ENCODE data around the gene HPSE2. TPM values are rescaled to one million over a fixed set of nuclear protein-coding genes. Genes with fewer than 3 reads are reported as not detected.

The HPSE2 gene
- total and polyA plus RNA-seq, 12 donors: 0.04 to 0.24 (median 0.13) TPM; not detected in 6

GRCh38 chr10:98627711-98628110, 607.9 kb downstream of the HPSE2 start:
- WGBS, 2 donors: 71 to 78% methylated on average over 1 of the region's 1 CpG
- no peak overlapping the region for H3K4me3 ChIP-seq
- no peaks in the 10 kb centered on the region for H3K27me3 ChIP-seq
- no peaks in the 10 kb centered on the region for H3K9me3 ChIP-seq
- H3K36me3 ChIP-seq: no peaks in the 10 kb centered on the region
- H3K27ac ChIP-seq: no peak overlapping the region
- H3K4me1 ChIP-seq: no peaks in the 10 kb centered on the region
- ATAC-seq: no peak
- TF ChIP-seq CTCF (IDR thresholded peaks at IDR 0.05): no peak
- DNase-seq: no peak
- intact Hi-C loops (cut with DNase I): no loop called here

GRCh38 chr10:98624963-98625362, 610.7 kb downstream of the HPSE2 start:
- no peak for TF ChIP-seq CTCF (IDR thresholded peaks at IDR 0.05)
- no peak for ATAC-seq
- intact Hi-C loops (cut with DNase I): no loop called here
- Histone ChIP-seq H3K27me3 (no peaks in the 10 kb centered on the region), H3K4me1 (no peaks in the 10 kb centered on the region), H3K9me3 (no peaks in the 10 kb centered on the region), H3K27ac (no peak overlapping the region), H3K36me3 (no peaks in the 10 kb centered on the region), H3K4me3 (no peak overlapping the region)
- WGBS, 2 donors: 54 to 57% methylated on average over 2 of the region's 2 CpGs
- no peak for DNase-seq

- Histone ChIP-seq H3K27me3 (no peaks in the 10 kb centered on the region), H3K9me3 (no peaks in the 10 kb centered on the region), H3K36me3 (no peaks in the 10 kb centered on the region), H3K4me1 (no peaks in the 10 kb centered on the region), H3K27ac (no peak overlapping the region), H3K4me3 (no peak overlapping the region)
- ATAC-seq (no peak), DNase-seq (no peak)
- 74 to 76% methylated on average over 3 of the region's 3 CpGs for WGBS, 2 donors
- intact Hi-C loops (cut with DNase I): no loop called here
- no peak for TF ChIP-seq CTCF (IDR thresholded peaks at IDR 0.05)
These were observed 612.5 kb downstream of the HPSE2 start for GRCh38 chr10:98623176-98623575.

GRCh38 chr10:98621630-98622029, 614.0 kb downstream of the HPSE2 start:
- Histone ChIP-seq H3K27ac (no peak overlapping the region), H3K27me3 (no peaks in the 10 kb centered on the region), H3K4me3 (no peak overlapping the region), H3K4me1 (no peaks in the 10 kb centered on the region), H3K9me3 (no peaks in the 10 kb centered on the region), H3K36me3 (no peaks in the 10 kb centered on the region)
- intact Hi-C loops (cut with DNase I): no loop called here
- no peak for TF ChIP-seq CTCF (IDR thresholded peaks at IDR 0.05)
- 69 to 71% methylated on average over 1 of the region's 1 CpG for WGBS, 2 donors
- no peak for DNase-seq
- peak in 1 of 8 donors; percentile 23 for ATAC-seq

- TF ChIP-seq CTCF (IDR thresholded peaks at IDR 0.05): no peak
- 65 to 70% methylated on average over 2 of the region's 2 CpGs for WGBS, 2 donors
These were observed 615.1 kb downstream of the HPSE2 start for GRCh38 chr10:98620503-98620902.

More at GRCh38 chr10:98620503-98620902, 615.1 kb downstream of the HPSE2 start:
- Histone ChIP-seq H3K4me3 (no peak overlapping the region), H3K9me3 (no peaks in the 10 kb centered on the region), H3K27ac (no peak overlapping the region), H3K27me3 (no peaks in the 10 kb centered on the region), H3K4me1 (no peaks in the 10 kb centered on the region), H3K36me3 (no peaks in the 10 kb centered on the region)
- ATAC-seq (no peak), DNase-seq (no peak)
- intact Hi-C loops (cut with DNase I): no loop called here

Data from heart right ventricle (tissue), 16 donors.